SK-N-SH (cell line): ENCODE measurements around the gene AP1S1. TPM values are rescaled to one million over a fixed set of nuclear protein-coding genes. Genes with fewer than 3 reads are reported as not detected.

Experiments used
- CTCF ChIA-PET: fragments of 300-600, 350-600 bp; formaldehyde crosslinking; extraction: SDS; loops from one replicate; lab custom pipeline; 2021; lab: Yijun Ruan, JAX
- POLR2A ChIA-PET: fragments of 350-600 bp; sonication (Branson Sonifier 250); formaldehyde crosslinking; extraction: SDS; loops from one replicate; lab custom pipeline; 2020; ENCODE audit warnings: antibody characterized with exemption, inconsistent platforms; lab: Yijun Ruan, JAX
- DNase-seq: peaks from one replicate; pipeline ENCODE4 v3.0.0; 2012
- H2AFZ ChIP-seq: fragments of 200-600 bp; sonication (generic); 2 replicates; pipeline ENCODE4 v1.8.1; 2016; ENCODE audit warnings: antibody characterized with exemption, mild to moderate bottlenecking, low read depth
- H3F3A ChIP-seq: fragments of 200-600 bp; sonication (generic); replicated peaks from 2 replicates; pipeline ENCODE3; 2016; ENCODE audit warnings: antibody characterized with exemption, mild to moderate bottlenecking; ENCODE audit not compliant: insufficient read depth
- H3K27ac ChIP-seq, 2 experiments: fragments of 200-500 bp in 1 of 2; fragments of 200-600 bp in 1 of 2; sonication (Bioruptor generic) in 1 of 2; sonication (generic), shearing (Covaris generic) in 1 of 2; 2 replicates each; pipeline versions ENCODE4 v1.5.1 to v1.6.1; 2014 to 2016; ENCODE audit warnings: low read depth in 2 of 2, inconsistent platforms in 1 of 2, low read length in 1 of 2, mild to moderate bottlenecking in 1 of 2, mixed read lengths in 1 of 2
- H3K27me3 ChIP-seq: fragments of 200-600 bp; sonication (generic), shearing (Covaris generic); 2 replicates; pipeline ENCODE4 v1.6.1; 2016; ENCODE audit warnings: mixed run types; ENCODE audit not compliant: insufficient read depth
- H3K36me3 ChIP-seq, 2 experiments: fragments of 200-500 bp in 1 of 2; fragments of 200-600 bp in 1 of 2; sonication (Bioruptor generic) in 1 of 2; sonication (generic) in 1 of 2; replicated peaks in 1 of 2; 2 replicates each; pipeline versions ENCODE3 to v1.5.1; 2014 to 2016; ENCODE audit warnings: low read length in 1 of 2, mild to moderate bottlenecking in 1 of 2; ENCODE audit not compliant: insufficient read depth in 2 of 2, control insufficient read depth in 1 of 2
- H3K4me1 ChIP-seq, 2 experiments: fragments of 200-500 bp in 1 of 2; fragments of 200-600 bp in 1 of 2; sonication (Bioruptor generic) in 1 of 2; sonication (generic), shearing (Covaris generic) in 1 of 2; 2 replicates each; pipeline versions ENCODE4 v1.5.1 to v1.6.1; 2014 to 2016; ENCODE audit warnings: low read depth in 1 of 2, low read length in 1 of 2, mixed run types in 1 of 2; ENCODE audit not compliant: insufficient read depth in 2 of 2, control insufficient read depth in 1 of 2
- H3K4me2 ChIP-seq: fragments of 200-600 bp; sonication (generic), shearing (Covaris generic); 2 replicates; pipeline ENCODE4 v1.6.1; 2017; ENCODE audit warnings: mixed run types
- H3K4me3 ChIP-seq, 2 experiments: fragments of 200-500 bp in 1 of 2; fragments of 200-600 bp in 1 of 2; sonication (Bioruptor generic) in 1 of 2; sonication (generic), shearing (Covaris generic) in 1 of 2; 2 replicates each; pipeline versions ENCODE4 v1.5.1 to v1.8.1; 2014 to 2016; ENCODE audit warnings: low read depth in 2 of 2, inconsistent platforms in 1 of 2, low read length in 1 of 2, mild to moderate bottlenecking in 1 of 2, mixed read lengths in 1 of 2, moderate library complexity in 1 of 2
- H3K79me2 ChIP-seq: fragments of 200-600 bp; sonication (generic); 2 replicates; pipeline ENCODE4 v1.8.1; 2017; ENCODE audit warnings: mild to moderate bottlenecking; ENCODE audit not compliant: insufficient read depth
- H3K9ac ChIP-seq: fragments of 200-600 bp; sonication (generic); 2 replicates; pipeline ENCODE4 v1.6.1; 2017; ENCODE audit warnings: mixed run types
- H3K9me2 ChIP-seq: fragments of 200-600 bp; sonication (generic); 2 replicates; pipeline ENCODE4 v1.6.1; 2017; ENCODE audit warnings: mixed run types
- H3K9me3 ChIP-seq: fragments of 200-600 bp; sonication (generic); 2 replicates; pipeline ENCODE4 v1.6.1; 2017; ENCODE audit warnings: mixed run types, mild to moderate bottlenecking, moderate library complexity
- H4K20me1 ChIP-seq: fragments of 200-600 bp; sonication (generic); 2 replicates; pipeline ENCODE4 v1.6.1; 2017; ENCODE audit warnings: mild to moderate bottlenecking, mixed run types; ENCODE audit not compliant: insufficient read depth
- CHD2 ChIP-seq: fragments of 150-350 bp; IDR thresholded peaks from 2 replicates; pipeline ENCODE4 v1.6.1; 2018; ENCODE audit warnings: low read length; ENCODE audit not compliant: partially characterized antibody
- EZH2phosphoT487 ChIP-seq: fragments of 200-600 bp; sonication (generic); IDR thresholded peaks from 2 replicates; pipeline ENCODE4 v1.6.1; 2017; ENCODE audit warnings: low read depth, mixed run types, mild to moderate bottlenecking, antibody characterized with exemption, moderate library complexity, borderline replicate concordance
- NRF1 ChIP-seq: IDR thresholded peaks from 2 replicates; pipeline ENCODE4 v1.6.1; 2012; ENCODE audit warnings: low read depth, mild to moderate bottlenecking, low read length
- POLR2AphosphoS5 ChIP-seq: IDR thresholded peaks from 2 replicates; pipeline ENCODE4 v1.6.1; 2012; ENCODE audit warnings: low read depth, low read length
- RCOR1 ChIP-seq: fragments of 150-350 bp; IDR thresholded peaks from 2 replicates; pipeline ENCODE4 v1.6.1; 2017; ENCODE audit warnings: antibody characterized with exemption, low read length
- RXRA ChIP-seq: IDR thresholded peaks from 2 replicates; pipeline ENCODE4 v1.4.0; 2012; ENCODE audit warnings: low read depth, mild to moderate bottlenecking, borderline replicate concordance
- SIN3A ChIP-seq: IDR thresholded peaks from 2 replicates; pipeline ENCODE4 v1.6.1; 2012; ENCODE audit warnings: low read depth, mild to moderate bottlenecking, low read length, moderate library complexity, borderline replicate concordance
- TAF1 ChIP-seq: IDR thresholded peaks from 2 replicates; pipeline ENCODE4 v1.6.1; 2012; ENCODE audit warnings: low read depth, mild to moderate bottlenecking, low read length, moderate library complexity, borderline replicate concordance
- WGBS: methylation state at CpG from one replicate; pipeline ENCODE4 v1.1.6; 2017; ENCODE audit warnings: low lambda C conversion rate; 5-methylcytosine and 5-hydroxymethylcytosine counted together
- polyA plus RNA-seq, 3 experiments: library from polyadenylated mRNA; depleted of rRNA; stranded (reverse); fragments of >200 nt; gene quantifications; 2 replicates each; pipeline ENCODE4 v1.2.3, GENCODE V29; 2012
- TF ChIP-seq, protein P1 (sequence below): IDR thresholded peaks from 2 replicates; pipeline ENCODE4 v1.4.0; 2012; ENCODE audit warnings: low read depth, borderline replicate concordance
- TF ChIP-seq, protein P2 (sequence below): IDR thresholded peaks from 2 replicates; pipeline ENCODE4 v1.4.0; 2012; ENCODE audit warnings: low read depth, borderline replicate concordance
- TF ChIP-seq, protein P3 (sequence below): fragments of 150-350 bp; IDR thresholded peaks from 2 replicates; pipeline ENCODE4 v1.6.1; 2017; ENCODE audit warnings: antibody characterized with exemption, low read length, low read depth, borderline replicate concordance

AP1S1 gene
- polyA plus RNA-seq, 1 of the 3 experiments (the other 2 are of a cell fraction): 616 TPM

DNA sequence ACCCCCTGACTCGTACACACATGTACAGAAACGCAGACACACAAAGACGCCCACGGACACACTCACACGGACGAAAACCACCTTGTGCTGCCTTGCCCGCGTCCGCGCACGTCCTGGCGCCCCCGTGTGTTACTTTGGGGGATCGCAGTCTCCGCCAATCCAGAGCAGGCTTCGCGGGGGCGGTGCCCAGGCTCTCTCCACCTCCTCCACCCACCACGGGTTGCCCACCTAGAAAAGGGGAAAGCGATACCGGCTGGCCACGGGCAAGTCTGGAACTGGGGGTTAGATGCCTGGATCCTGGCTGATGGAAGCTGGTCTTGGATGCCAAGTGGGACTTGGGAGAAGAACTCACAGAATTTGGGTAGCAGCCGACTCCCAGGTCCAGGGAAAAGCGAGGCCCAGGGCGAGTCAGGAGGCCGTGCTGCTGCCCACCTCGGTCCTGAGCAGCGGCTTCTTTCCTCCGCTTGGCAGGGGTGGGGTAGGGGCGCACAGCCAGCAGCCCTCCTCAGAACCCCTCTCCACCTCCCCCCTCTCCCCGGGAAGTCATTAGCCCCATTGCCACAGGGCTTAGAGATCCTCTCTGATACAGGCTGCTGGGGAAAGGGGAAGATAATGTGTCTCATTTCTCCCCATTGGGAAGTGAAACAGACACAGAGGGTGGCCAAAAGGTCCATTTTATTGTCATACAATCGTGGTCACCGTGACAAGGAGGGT, 15.7 kb downstream of the AP1S1 start (continued):
- TF ChIP-seq EZH2phosphoT487 (no peak), POLR2AphosphoS5 (peak; percentile 17; the same call in 1 of the 2 replicates), RCOR1 (no peak), TAF1 (no peak), NRF1 (0 out of 2 replicates have a peak, but pooled peaks have one; percentile 27), RXRA (no peak)
- TF ChIP-seq, protein P1, sequence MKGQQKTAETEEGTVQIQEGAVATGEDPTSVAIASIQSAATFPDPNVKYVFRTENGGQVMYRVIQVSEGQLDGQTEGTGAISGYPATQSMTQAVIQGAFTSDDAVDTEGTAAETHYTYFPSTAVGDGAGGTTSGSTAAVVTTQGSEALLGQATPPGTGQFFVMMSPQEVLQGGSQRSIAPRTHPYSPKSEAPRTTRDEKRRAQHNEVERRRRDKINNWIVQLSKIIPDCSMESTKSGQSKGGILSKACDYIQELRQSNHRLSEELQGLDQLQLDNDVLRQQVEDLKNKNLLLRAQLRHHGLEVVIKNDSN: no peak
- TF ChIP-seq, protein P2, sequence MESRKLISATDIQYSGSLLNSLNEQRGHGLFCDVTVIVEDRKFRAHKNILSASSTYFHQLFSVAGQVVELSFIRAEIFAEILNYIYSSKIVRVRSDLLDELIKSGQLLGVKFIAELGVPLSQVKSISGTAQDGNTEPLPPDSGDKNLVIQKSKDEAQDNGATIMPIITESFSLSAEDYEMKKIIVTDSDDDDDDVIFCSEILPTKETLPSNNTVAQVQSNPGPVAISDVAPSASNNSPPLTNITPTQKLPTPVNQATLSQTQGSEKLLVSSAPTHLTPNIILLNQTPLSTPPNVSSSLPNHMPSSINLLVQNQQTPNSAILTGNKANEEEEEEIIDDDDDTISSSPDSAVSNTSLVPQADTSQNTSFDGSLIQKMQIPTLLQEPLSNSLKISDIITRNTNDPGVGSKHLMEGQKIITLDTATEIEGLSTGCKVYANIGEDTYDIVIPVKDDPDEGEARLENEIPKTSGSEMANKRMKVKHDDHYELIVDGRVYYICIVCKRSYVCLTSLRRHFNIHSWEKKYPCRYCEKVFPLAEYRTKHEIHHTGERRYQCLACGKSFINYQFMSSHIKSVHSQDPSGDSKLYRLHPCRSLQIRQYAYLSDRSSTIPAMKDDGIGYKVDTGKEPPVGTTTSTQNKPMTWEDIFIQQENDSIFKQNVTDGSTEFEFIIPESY: no peak

DNA sequence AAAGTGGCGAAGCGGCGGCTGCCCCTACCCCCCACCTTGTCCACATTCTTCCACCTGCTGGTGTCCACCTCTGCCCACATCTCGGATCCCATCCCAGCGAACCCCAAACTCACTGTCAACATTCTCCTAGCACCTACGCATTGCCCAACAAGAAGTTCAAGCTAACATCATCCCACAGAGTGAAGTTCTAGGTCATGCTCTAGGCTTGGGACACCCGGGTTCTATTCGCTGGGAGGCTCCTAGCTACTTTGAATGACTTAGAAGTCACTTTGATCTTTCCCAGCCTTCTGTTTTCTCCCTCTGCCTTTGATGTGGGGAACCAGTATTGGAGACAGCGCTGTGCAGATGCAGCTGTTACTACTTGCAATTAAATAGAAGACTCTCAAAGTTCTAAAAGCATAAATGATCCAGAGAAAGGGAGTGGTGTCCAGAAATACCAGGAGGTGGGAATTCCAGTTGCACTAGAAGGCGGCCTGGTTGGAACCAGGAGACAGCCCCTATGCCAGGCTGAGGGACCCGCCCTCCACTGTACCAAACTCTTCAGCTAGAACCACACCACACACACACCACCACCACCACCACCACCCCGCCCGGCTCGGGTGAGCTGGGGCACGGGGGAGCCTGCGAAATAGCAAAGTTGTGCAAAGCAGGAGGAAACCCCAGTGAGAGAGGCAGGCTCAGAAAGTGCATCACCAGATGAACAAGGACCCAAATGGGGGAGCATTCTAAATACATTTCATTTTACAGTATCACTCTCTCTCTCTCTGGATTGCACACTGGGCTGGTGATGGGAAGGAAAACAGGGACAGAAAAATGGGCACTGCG, 16.6 kb downstream of the AP1S1 start:
- Histone ChIP-seq H3K27ac (peak overlapping the region in 1 of 2 experiments; percentile 59; a peak in 1 of 4 replicates), H4K20me1 (no peaks in the 10 kb centered on the region), H3F3A (peaks cover 26% of the 10 kb centered on the region), H3K9me2 (no peaks in the 10 kb centered on the region), H3K9me3 (no peaks in the 10 kb centered on the region), H3K27me3 (no peaks in the 10 kb centered on the region; the same call in 1 of the 2 replicates), H3K4me2 (no peak overlapping the region), H2AFZ (no peak overlapping the region), H3K79me2 (no peaks in the 10 kb centered on the region), H3K9ac (no peak overlapping the region), H3K4me1 (peaks cover 28 to 46% of the 10 kb centered on the region in 2 experiments), H3K4me3 (no peak overlapping the region; a peak in 1 of 4 replicates), H3K36me3 (no peaks in the 10 kb centered on the region)
- POLR2A ChIA-PET: interaction anchor here (0.8 to 1.2 kb wide), 4 partner anchors 10 to 27 kb away, joined by 3 to 9 read pairs (median 4); partner anchors contain the start of gene NAT16
- no peak for DNase-seq
- WGBS: 83% methylated on average over 17 of the region's 17 CpGs
- TF ChIP-seq CHD2 (peak; percentile 3), SIN3A (no peak)
- TF ChIP-seq, protein P3, sequence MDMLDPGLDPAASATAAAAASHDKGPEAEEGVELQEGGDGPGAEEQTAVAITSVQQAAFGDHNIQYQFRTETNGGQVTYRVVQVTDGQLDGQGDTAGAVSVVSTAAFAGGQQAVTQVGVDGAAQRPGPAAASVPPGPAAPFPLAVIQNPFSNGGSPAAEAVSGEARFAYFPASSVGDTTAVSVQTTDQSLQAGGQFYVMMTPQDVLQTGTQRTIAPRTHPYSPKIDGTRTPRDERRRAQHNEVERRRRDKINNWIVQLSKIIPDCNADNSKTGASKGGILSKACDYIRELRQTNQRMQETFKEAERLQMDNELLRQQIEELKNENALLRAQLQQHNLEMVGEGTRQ: no peak
- CTCF ChIA-PET: interaction anchor here (0.7 to 3.0 kb wide), 23 partner anchors 10 to 337 kb away, joined by 3 to 45 read pairs (median 5); partner anchors contain the start of genes MOGAT3, NAT16, PLOD3 and ZNHIT1
